Neural progenitor cell (in vitro differentiated cells): ENCODE results near the gene DENND2A.
A peak's percentile ranks its signal among the peaks of the same experiment; 100 is the strongest.

Experiments
- EZH2 ChIP-seq: fragments of 200-600 bp; sonication (generic); IDR thresholded peaks from 2 replicates; pipeline ENCODE4 v1.6.1; 2017; ENCODE audit warnings: antibody characterized with exemption, mild to moderate bottlenecking, moderate library complexity
- EZH2phosphoT487 ChIP-seq: fragments of 200-600 bp; sonication (generic); IDR thresholded peaks from 2 replicates; pipeline ENCODE4 v1.6.1; 2017; ENCODE audit warnings: antibody characterized with exemption
- TF ChIP-seq, protein P1 (sequence below): fragments of 200-600 bp; sonication (generic); IDR thresholded peaks from 2 replicates; pipeline ENCODE4 v1.5.1; 2017; ENCODE audit warnings: antibody characterized with exemption, mild to moderate bottlenecking

- TF ChIP-seq, protein P1, sequence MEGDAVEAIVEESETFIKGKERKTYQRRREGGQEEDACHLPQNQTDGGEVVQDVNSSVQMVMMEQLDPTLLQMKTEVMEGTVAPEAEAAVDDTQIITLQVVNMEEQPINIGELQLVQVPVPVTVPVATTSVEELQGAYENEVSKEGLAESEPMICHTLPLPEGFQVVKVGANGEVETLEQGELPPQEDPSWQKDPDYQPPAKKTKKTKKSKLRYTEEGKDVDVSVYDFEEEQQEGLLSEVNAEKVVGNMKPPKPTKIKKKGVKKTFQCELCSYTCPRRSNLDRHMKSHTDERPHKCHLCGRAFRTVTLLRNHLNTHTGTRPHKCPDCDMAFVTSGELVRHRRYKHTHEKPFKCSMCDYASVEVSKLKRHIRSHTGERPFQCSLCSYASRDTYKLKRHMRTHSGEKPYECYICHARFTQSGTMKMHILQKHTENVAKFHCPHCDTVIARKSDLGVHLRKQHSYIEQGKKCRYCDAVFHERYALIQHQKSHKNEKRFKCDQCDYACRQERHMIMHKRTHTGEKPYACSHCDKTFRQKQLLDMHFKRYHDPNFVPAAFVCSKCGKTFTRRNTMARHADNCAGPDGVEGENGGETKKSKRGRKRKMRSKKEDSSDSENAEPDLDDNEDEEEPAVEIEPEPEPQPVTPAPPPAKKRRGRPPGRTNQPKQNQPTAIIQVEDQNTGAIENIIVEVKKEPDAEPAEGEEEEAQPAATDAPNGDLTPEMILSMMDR, result peak; percentile 66
- TF ChIP-seq EZH2phosphoT487 (no peak), EZH2 (no peak)
Measured at GRCh38 chr7:140674899-140675701, 34.5 kb upstream of the DENND2A start.
